Ectodermal cell (in vitro differentiated cells): ENCODE results near the gene AGPAT2.

Experiments
- H3K27ac ChIP-seq: 2 replicates; pipeline ENCODE4 v1.7.0; 2013; ENCODE audit warnings: mild to moderate bottlenecking, low read depth, low read length; ENCODE audit not compliant: insufficient read depth, poor library complexity, severe bottlenecking
- H3K27me3 ChIP-seq: 2 replicates; pipeline ENCODE4 v1.7.0; 2013; ENCODE audit warnings: mild to moderate bottlenecking, low read length; ENCODE audit not compliant: insufficient read depth, control insufficient read depth, poor library complexity, severe bottlenecking
- H3K36me3 ChIP-seq: one replicate; pipeline ENCODE4 v1.7.0; 2013; ENCODE audit warnings: low read length; ENCODE audit not compliant: control insufficient read depth, insufficient read depth
- H3K4me1 ChIP-seq: one replicate; pipeline ENCODE4 v1.7.0; 2013; ENCODE audit warnings: low read length; ENCODE audit not compliant: control insufficient read depth, insufficient read depth
- H3K4me3 ChIP-seq: 2 replicates; pipeline ENCODE4 v1.7.0; 2013; ENCODE audit warnings: low read depth, low read length, control low read depth; ENCODE audit not compliant: insufficient read depth
- H3K9me3 ChIP-seq: 2 replicates; pipeline ENCODE4 v1.7.0; 2013; ENCODE audit warnings: mild to moderate bottlenecking, low read length, moderate library complexity; ENCODE audit not compliant: control insufficient read depth
- WGBS, 2 experiments: methylation state at CpG; one replicate each; pipeline ENCODE4 v1.1.7; 2013; ENCODE audit warnings: missing lambda C conversion rate in 2 of 2; 5-methylcytosine and 5-hydroxymethylcytosine counted together

AGPAT2 gene

GRCh38 chr9:136661641-136662325 lies 25.5 kb downstream of the AGPAT2 start:
- 91 to 92% methylated on average over 22 of the region's 22 CpGs for WGBS, 2 experiments
- Histone ChIP-seq H3K27me3 (peaks cover 14% of the 10 kb centered on the region), H3K27ac (no peak overlapping the region), H3K36me3 (no peaks in the 10 kb centered on the region), H3K9me3 (no peaks in the 10 kb centered on the region), H3K4me1 (peaks cover 5% of the 10 kb centered on the region), H3K4me3 (no peak overlapping the region)

- Histone ChIP-seq H3K27ac (no peak overlapping the region), H3K4me1 (peaks cover 4% of the 10 kb centered on the region), H3K4me3 (no peak overlapping the region), H3K36me3 (no peaks in the 10 kb centered on the region), H3K27me3 (peaks cover 6% of the 10 kb centered on the region), H3K9me3 (no peaks in the 10 kb centered on the region)
- WGBS, 2 experiments: 91 to 93% methylated on average over 13 of the region's 13 CpGs
Measured at GRCh38 chr9:136660971-136661550, 26.2 kb downstream of the AGPAT2 start.

GRCh38 chr9:136659861-136660784 lies 27.1 kb downstream of the AGPAT2 start:
- no peak overlapping the region for H3K27ac ChIP-seq
- H3K27me3 ChIP-seq: peaks cover 5% of the 10 kb centered on the region
- 86 to 87% methylated on average over 21 of the region's 21 CpGs for WGBS, 2 experiments
- H3K4me1 ChIP-seq: peaks cover 4% of the 10 kb centered on the region
- no peak overlapping the region for H3K4me3 ChIP-seq
- no peaks in the 10 kb centered on the region for H3K36me3 ChIP-seq
- H3K9me3 ChIP-seq: no peaks in the 10 kb centered on the region

- Histone ChIP-seq H3K9me3 (no peaks in the 10 kb centered on the region), H3K36me3 (no peaks in the 10 kb centered on the region), H3K4me3 (no peak overlapping the region), H3K27me3 (no peaks in the 10 kb centered on the region), H3K4me1 (peaks cover 4% of the 10 kb centered on the region), H3K27ac (no peak overlapping the region)
- WGBS, 2 experiments: 81% methylated on average over 37 of the region's 37 CpGs
Measured at GRCh38 chr9:136658849-136659535, 28.3 kb downstream of the AGPAT2 start.

- 87 to 88% methylated on average over 31 of the region's 31 CpGs for WGBS, 2 experiments
- H3K27me3 ChIP-seq: no peaks in the 10 kb centered on the region
- H3K9me3 ChIP-seq: no peaks in the 10 kb centered on the region
- no peaks in the 10 kb centered on the region for H3K4me1 ChIP-seq
- H3K4me3 ChIP-seq: no peak overlapping the region
- no peaks in the 10 kb centered on the region for H3K36me3 ChIP-seq
- no peak overlapping the region for H3K27ac ChIP-seq
Measured at GRCh38 chr9:136657974-136658848, 29.0 kb downstream of the AGPAT2 start.

- WGBS, 2 experiments: 89 to 90% methylated on average over 37 of the region's 37 CpGs
Measured at GRCh38 chr9:136656795-136657611, 30.3 kb downstream of the AGPAT2 start.

GRCh38 chr9:136656183-136656738 lies 31.0 kb downstream of the AGPAT2 start:
- no peak overlapping the region for H3K4me3 ChIP-seq
- H3K27me3 ChIP-seq: no peaks in the 10 kb centered on the region
- no peaks in the 10 kb centered on the region for H3K4me1 ChIP-seq
- 89 to 90% methylated on average over 10 to 11 of the region's 11 CpGs for WGBS, 2 experiments
- no peaks in the 10 kb centered on the region for H3K36me3 ChIP-seq
- H3K9me3 ChIP-seq: no peaks in the 10 kb centered on the region
- H3K27ac ChIP-seq: no peak overlapping the region

More at GRCh38 chr9:136656795-136657611, 30.3 kb downstream of the AGPAT2 start:
- no peak overlapping the region for H3K4me3 ChIP-seq
- H3K27ac ChIP-seq: no peak overlapping the region
- no peaks in the 10 kb centered on the region for H3K9me3 ChIP-seq
- no peaks in the 10 kb centered on the region for H3K36me3 ChIP-seq
- H3K27me3 ChIP-seq: no peaks in the 10 kb centered on the region
- no peaks in the 10 kb centered on the region for H3K4me1 ChIP-seq

- no peaks in the 10 kb centered on the region for H3K27me3 ChIP-seq
- H3K9me3 ChIP-seq: no peaks in the 10 kb centered on the region
- no peaks in the 10 kb centered on the region for H3K36me3 ChIP-seq
- no peak overlapping the region for H3K4me3 ChIP-seq
- no peaks in the 10 kb centered on the region for H3K4me1 ChIP-seq
- H3K27ac ChIP-seq: no peak overlapping the region
- 82 to 83% methylated on average over 18 of the region's 18 CpGs for WGBS, 2 experiments
Measured at GRCh38 chr9:136655536-136656182, 31.6 kb downstream of the AGPAT2 start.
